Neuronal stem cell (in vitro differentiated cells): Measurements from ENCODE around the gene B3GNT3.

ENCODE experiments used
- DNase-seq: peaks from one replicate; pipeline ENCODE4 v3.0.0-alpha.2; 2013; ENCODE audit warnings: low spot score
- H2AFZ ChIP-seq: one replicate; pipeline ENCODE4 v1.6.1; 2013; ENCODE audit warnings: mild to moderate bottlenecking, low read length, inconsistent platforms
- H2AK5ac ChIP-seq: 2 replicates; pipeline ENCODE4 v1.6.1; 2013; ENCODE audit warnings: low read depth, mild to moderate bottlenecking, inconsistent platforms, low read length, moderate library complexity, mixed read lengths
- H2BK120ac ChIP-seq: 2 replicates; pipeline ENCODE4 v1.6.1; 2013; ENCODE audit warnings: low read depth, mild to moderate bottlenecking, inconsistent platforms, low read length, moderate library complexity, mixed read lengths
- H2BK12ac ChIP-seq: one replicate; pipeline ENCODE4 v1.6.1; 2013; ENCODE audit warnings: low read length, inconsistent platforms
- H2BK15ac ChIP-seq: 2 replicates; pipeline ENCODE4 v1.6.1; 2013; ENCODE audit warnings: mild to moderate bottlenecking, low read length, inconsistent platforms, mixed read lengths
- H2BK5ac ChIP-seq: one replicate; pipeline ENCODE4 v1.6.1; 2013; ENCODE audit warnings: inconsistent platforms, mild to moderate bottlenecking, low read length, moderate library complexity
- H3K14ac ChIP-seq: one replicate; pipeline ENCODE4 v1.6.1; 2013; ENCODE audit warnings: low read length, inconsistent platforms
- H3K18ac ChIP-seq: 2 replicates; pipeline ENCODE4 v1.6.1; 2013; ENCODE audit warnings: low read length, inconsistent platforms
- H3K23ac ChIP-seq: 2 replicates; pipeline ENCODE4 v1.6.1; 2013; ENCODE audit warnings: low read depth, mild to moderate bottlenecking, mixed read lengths, low read length, inconsistent platforms; ENCODE audit not compliant: poor library complexity
- H3K27ac ChIP-seq: replicated peaks from 3 replicates; pipeline ENCODE4 v1.5.1; 2013; ENCODE audit warnings: low read length, inconsistent platforms
- H3K27me3 ChIP-seq, 3 experiments: 2 replicates each; pipeline ENCODE4 v1.6.1; 2013; ENCODE audit warnings: low read length in 3 of 3, mild to moderate bottlenecking in 2 of 3, inconsistent platforms in 1 of 3, low read depth in 1 of 3, mixed read lengths in 1 of 3, moderate library complexity in 1 of 3; ENCODE audit not compliant: control insufficient read depth in 3 of 3, insufficient read depth in 3 of 3
- H3K36me3 ChIP-seq, 2 donors: replicated peaks in 1 of 2; 2 replicates each; pipeline ENCODE4 v1.6.1; 2013; ENCODE audit warnings: low read length in 2 of 2; ENCODE audit not compliant: control insufficient read depth in 2 of 2, insufficient read depth in 2 of 2
- H3K4ac ChIP-seq: 2 replicates; pipeline ENCODE4 v1.6.1; 2013; ENCODE audit warnings: inconsistent platforms, mild to moderate bottlenecking, low read length, moderate library complexity
- H3K4me1 ChIP-seq, 2 donors: 1 replicate in 1 of 2; 2 replicates in 1 of 2; pipeline ENCODE4 v1.6.1; 2013; ENCODE audit warnings: low read length in 2 of 2, low read depth in 1 of 2; ENCODE audit not compliant: control insufficient read depth in 2 of 2, insufficient read depth in 1 of 2
- H3K4me2 ChIP-seq: one replicate; pipeline ENCODE4 v1.6.1; 2013; ENCODE audit warnings: mild to moderate bottlenecking, low read length, inconsistent platforms; ENCODE audit not compliant: insufficient read depth, poor library complexity, severe bottlenecking
- H3K4me3 ChIP-seq, 2 donors: 2 replicates each; pipeline ENCODE4 v1.5.1; 2013; ENCODE audit warnings: low read length in 2 of 2, mild to moderate bottlenecking in 2 of 2, inconsistent platforms in 1 of 2, moderate library complexity in 1 of 2
- H3K79me1 ChIP-seq: one replicate; pipeline ENCODE4 v1.6.1; 2013; ENCODE audit warnings: low read depth, mild to moderate bottlenecking, inconsistent platforms, low read length, moderate library complexity
- H3K9ac ChIP-seq: one replicate; pipeline ENCODE4 v1.6.1; 2013; ENCODE audit warnings: mild to moderate bottlenecking, low read depth, low read length, inconsistent platforms; ENCODE audit not compliant: poor library complexity
- H3K9me3 ChIP-seq, 2 donors: replicated peaks in 1 of 2; 2 replicates each; pipeline versions ENCODE3 to v1.6.1; 2013; ENCODE audit warnings: low read length in 2 of 2, mild to moderate bottlenecking in 2 of 2, inconsistent platforms in 1 of 2, low read depth in 1 of 2, mixed read lengths in 1 of 2, moderate library complexity in 1 of 2; ENCODE audit not compliant: control insufficient read depth in 2 of 2, insufficient read depth in 1 of 2
- H4K8ac ChIP-seq: one replicate; pipeline ENCODE4 v1.6.1; 2013; ENCODE audit warnings: low read depth, mild to moderate bottlenecking, inconsistent platforms, low read length, moderate library complexity
- H4K91ac ChIP-seq: one replicate; pipeline ENCODE4 v1.6.1; 2013; ENCODE audit warnings: low read length, low read depth, mild to moderate bottlenecking, inconsistent platforms; ENCODE audit not compliant: poor library complexity
- WGBS, 2 donors: extraction: QIAGEN DNeasy Blood & Tissue Kit; methylation state at CpG; one replicate each; pipeline ENCODE4 v1.1.7; 2013; ENCODE audit warnings: missing lambda C conversion rate in 2 of 2, mixed read lengths in 1 of 2; ENCODE audit not compliant: insufficient read length in 2 of 2, insufficient replicate concordance in 1 of 2; ENCODE audit errors: extremely low coverage in 2 of 2; 5-methylcytosine and 5-hydroxymethylcytosine counted together

Gene B3GNT3

DNA sequence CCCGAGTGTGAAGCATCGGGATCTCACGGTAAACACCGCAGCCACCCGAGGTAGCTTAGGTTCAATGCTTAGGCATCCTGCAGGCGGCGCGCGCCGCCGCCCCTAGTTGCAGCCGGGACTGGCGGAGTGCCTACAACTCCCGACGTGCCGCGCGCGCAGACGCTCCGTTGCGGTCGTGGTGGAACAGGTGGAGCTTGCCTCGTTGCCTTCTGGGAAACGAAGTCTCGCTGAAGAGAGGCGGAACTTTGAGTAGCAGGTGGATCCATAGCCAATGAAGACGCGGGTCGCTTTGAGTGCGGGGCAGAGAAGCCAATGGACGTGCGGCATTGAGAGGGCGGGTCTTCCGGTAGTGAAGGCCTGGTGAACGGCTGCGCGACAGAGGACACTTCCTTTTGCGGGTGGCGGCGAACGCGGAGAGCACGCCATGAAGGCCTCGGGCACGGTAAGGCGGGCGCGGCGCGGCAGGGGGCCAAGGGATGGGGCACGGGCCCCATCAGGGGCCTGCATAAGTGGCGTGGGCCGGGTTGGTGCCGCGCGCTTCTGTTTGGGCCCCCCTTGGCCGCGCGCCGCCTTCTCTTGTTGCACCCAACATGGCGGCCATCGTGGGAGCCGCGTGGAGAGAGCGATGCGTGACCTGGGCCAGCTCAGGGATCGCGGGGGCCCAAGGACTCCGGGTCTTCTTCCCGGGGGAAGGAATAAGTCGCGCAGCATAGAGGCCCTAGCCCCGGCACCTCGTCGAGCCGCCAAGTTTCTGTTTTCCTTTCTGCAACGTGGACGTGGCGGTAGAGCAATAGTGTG, 64.8 kb downstream of the B3GNT3 start, which contains the start of gene RPL18A:
Gene RPL18A, plus strand, starts transcription at position 378 of the 798 bp plus-strand sequence. Its CDS starts 47 bp downstream, at position 425.
- Histone ChIP-seq H3K79me1 (peaks cover 14% of the 10 kb centered on the region), H3K4me1 (peaks cover 13% of the 10 kb centered on the region in 2 donors), H3K18ac (peak within 1 kb of the TSS; percentile 91), H3K27me3 (no peaks in the 10 kb centered on the region), H2AK5ac (peak within 1 kb of the TSS; percentile 97), H2BK15ac (peak within 1 kb of the TSS; percentile 5), H2BK12ac (no peak within 1 kb of the TSS), H3K36me3 (peaks cover 38 to 44% of the 10 kb centered on the region in 2 donors), H3K4me2 (peak within 1 kb of the TSS; percentile 84), H3K4ac (no peak within 1 kb of the TSS), H3K9ac (peak within 1 kb of the TSS; percentile 96), H3K23ac (peak within 1 kb of the TSS; percentile 98), H3K27ac (no peak within 1 kb of the TSS), H3K14ac (peak within 1 kb of the TSS; percentile 71), H3K4me3 (peak within 1 kb of the TSS; percentile 66 to 89), H4K8ac (no peak within 1 kb of the TSS), H2BK5ac (peak within 1 kb of the TSS; percentile 75), H2AFZ (peak within 1 kb of the TSS; percentile 89), H2BK120ac (no peak within 1 kb of the TSS), H3K9me3 (peaks cover 0 to 2% of the 10 kb centered on the region in 2 donors), H4K91ac (no peak within 1 kb of the TSS)
- no CpG with 5 or more reads among the region's 80 CpGs for WGBS, 2 donors
- DNase-seq, result peak; percentile 99

DNA sequence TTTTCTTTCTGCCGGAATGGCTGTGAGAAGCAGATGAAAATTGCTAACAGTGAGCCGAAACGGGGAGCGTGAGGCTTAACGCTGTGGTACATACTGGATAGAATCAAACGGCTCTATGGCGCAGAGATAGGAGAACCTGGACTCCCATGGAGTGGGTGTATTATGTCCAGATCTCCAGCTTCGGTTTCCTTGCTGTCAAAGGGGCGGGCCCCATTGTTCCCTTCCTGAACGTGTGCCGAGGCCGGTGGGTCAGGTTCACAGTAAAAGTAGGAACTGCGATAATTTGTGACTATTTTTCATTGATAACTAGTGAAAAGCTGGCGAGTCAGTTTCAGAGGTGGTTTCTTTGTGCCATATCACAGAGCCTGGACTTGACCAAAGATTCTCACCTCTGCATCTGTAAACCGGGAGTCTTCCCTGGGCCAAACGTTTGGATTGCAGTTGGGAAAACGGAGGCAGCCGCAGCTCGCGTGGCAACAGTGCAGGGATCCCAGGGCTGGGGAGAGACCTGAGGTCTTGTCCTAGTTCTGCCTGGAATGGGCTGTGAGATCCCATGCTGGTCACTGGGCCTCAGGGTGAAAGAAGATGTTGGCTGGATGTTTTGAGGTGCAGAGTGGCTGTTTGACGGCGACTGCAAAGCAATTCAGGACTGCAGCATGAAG, 65.5 kb downstream of the B3GNT3 start:
- H3K4me1 ChIP-seq, result peaks cover 13% of the 10 kb centered on the region in 2 donors
- H3K36me3 ChIP-seq, result peaks cover 39 to 51% of the 10 kb centered on the region in 2 donors
- H3K4ac ChIP-seq, result no peak overlapping the region
- peak overlapping the region; percentile 97 for H2AK5ac ChIP-seq
- H3K9me3 ChIP-seq, result peaks cover 0 to 2% of the 10 kb centered on the region in 2 donors
- H3K23ac ChIP-seq, result no peak overlapping the region
- H2BK120ac ChIP-seq, result no peak overlapping the region
- peak overlapping the region; percentile 96 for H3K9ac ChIP-seq
- no peak overlapping the region for H2AFZ ChIP-seq
- peak overlapping the region; percentile 75 for H2BK5ac ChIP-seq
- H3K4me2 ChIP-seq, result peak overlapping the region; percentile 84
- H3K79me1 ChIP-seq, result peaks cover 14% of the 10 kb centered on the region
- peak overlapping the region; percentile 91 for H3K18ac ChIP-seq
- peak overlapping the region; percentile 66 to 89 for H3K4me3 ChIP-seq
- H3K27me3 ChIP-seq, result no peaks in the 10 kb centered on the region
- no peak overlapping the region for H3K27ac ChIP-seq
- no peak overlapping the region for H2BK12ac ChIP-seq
- H4K91ac ChIP-seq, result no peak overlapping the region
- H3K14ac ChIP-seq, result peak overlapping the region; percentile 71
- no peak overlapping the region for H4K8ac ChIP-seq
- no CpG with 5 or more reads among the region's 22 CpGs for WGBS, 2 donors
- H2BK15ac ChIP-seq, result no peak overlapping the region
- no peak for DNase-seq

DNA sequence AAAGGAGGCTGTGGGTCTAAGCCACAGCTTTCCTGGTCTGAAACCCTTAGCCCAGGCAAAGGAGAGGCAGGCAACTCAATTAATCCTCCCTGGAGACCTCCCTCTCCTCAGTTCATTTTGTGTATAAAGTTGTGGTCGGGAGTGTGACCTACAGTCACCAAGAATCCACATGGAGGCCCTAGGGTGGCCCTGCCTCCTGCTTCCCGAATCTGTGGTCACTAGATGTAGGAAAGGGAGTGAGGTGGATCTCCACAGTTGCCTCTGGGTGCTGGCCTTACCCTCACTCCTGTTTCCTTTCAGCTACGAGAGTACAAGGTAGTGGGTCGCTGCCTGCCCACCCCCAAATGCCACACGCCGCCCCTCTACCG, 66.0 kb downstream of the B3GNT3 start:
- no peak overlapping the region for H3K14ac ChIP-seq
- peaks cover 18% of the 10 kb centered on the region for H3K79me1 ChIP-seq
- H3K27ac ChIP-seq, result no peak overlapping the region

More for the DNA sequence above, 66.0 kb downstream of the B3GNT3 start:
- Histone ChIP-seq H2BK12ac (no peak overlapping the region), H4K91ac (no peak overlapping the region), H3K4ac (no peak overlapping the region), H3K36me3 (peaks cover 43 to 56% of the 10 kb centered on the region in 2 donors), H2AFZ (no peak overlapping the region), H3K4me1 (peaks cover 13% of the 10 kb centered on the region in 2 donors), H3K18ac (no peak overlapping the region), H3K23ac (no peak overlapping the region), H3K9ac (peak overlapping the region; percentile 90), H2BK5ac (no peak overlapping the region), H3K4me2 (peak overlapping the region; percentile 84), H2BK120ac (no peak overlapping the region), H4K8ac (no peak overlapping the region), H3K4me3 (peak overlapping the region; percentile 66 to 89), H2AK5ac (no peak overlapping the region), H3K9me3 (peaks cover 0 to 2% of the 10 kb centered on the region in 2 donors), H2BK15ac (no peak overlapping the region), H3K27me3 (no peaks in the 10 kb centered on the region)
- no peak for DNase-seq
- WGBS, 2 donors, result no CpG with 5 or more reads among the region's 7 CpGs
